ENCODE data around the gene FBXO28.
"Not testable (repeated sequence)": the region's sequence is repeated elsewhere in the genome, so short reads cannot be mapped to it uniquely, and the experiment has no call there.

Gene FBXO28

DNA sequence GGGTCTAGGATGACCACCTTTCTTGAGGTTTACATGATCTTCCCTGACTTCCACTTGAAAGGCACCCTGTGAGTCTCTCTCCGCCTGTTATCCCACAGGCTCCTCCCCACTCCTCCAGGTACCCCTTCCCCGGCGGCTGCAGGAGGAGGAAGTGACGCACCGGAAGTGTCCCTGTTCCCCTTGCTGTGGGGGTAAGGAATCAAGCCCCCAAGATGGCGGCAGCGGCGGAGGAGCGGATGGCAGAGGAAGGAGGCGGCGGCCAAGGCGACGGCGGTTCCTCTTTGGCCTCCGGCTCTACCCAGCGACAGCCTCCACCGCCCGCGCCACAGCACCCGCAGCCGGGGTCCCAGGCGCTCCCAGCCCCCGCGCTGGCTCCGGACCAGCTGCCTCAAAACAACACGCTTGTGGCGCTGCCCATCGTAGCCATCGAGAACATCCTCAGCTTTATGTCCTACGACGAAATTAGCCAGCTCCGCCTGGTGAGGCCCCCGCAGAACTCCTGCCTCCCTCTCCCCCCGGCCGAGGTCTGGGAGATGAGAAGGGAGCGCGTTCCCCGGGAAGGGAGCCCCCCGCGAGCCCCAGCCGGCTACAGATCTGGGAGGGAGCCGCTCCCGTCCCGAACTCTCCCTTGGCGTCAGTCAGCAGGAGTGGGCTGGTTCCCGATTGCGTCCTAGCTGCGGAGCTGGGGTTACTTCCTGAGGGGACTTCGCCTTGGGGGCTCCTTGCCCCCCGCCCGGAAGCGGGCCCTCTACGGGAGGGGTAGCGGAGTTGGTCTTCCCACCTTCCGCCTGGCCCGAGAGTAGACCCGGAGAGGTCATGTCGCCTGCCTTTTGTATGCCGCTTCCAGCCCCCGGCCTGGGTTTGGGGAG lies at the start of gene FBXO28:
Gene FBXO28 (plus strand): TSS at position 194 of the 869 bp plus-strand sequence. CDS start 19 bp downstream, at position 213.
- DNase-seq, result peak; percentile 95

DNA sequence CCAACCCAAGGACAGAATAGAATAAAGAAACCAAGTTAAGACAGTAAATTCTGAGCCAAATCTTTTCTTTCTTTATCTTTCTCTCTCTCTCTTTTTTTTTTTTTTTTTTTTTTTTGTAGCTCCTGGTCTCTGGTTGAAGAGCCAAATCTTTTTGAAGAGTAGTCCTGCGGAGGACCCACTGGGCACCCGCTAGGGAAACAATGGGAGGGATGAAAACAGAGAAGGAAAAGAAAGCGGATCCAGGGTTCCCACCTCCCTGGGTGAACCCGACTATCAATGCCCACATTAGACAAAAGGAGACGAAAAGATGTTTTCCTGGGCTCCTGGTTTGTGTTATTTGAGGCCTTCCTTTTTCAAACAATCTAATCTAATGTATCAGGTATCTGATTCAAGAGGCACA lies 49.8 kb upstream of the FBXO28 start:
- DNase-seq, result no peak

- no peak for DNase-seq
Measured at GRCh38 chr1:224065455-224065854, 48.5 kb upstream of the FBXO28 start.

DNA sequence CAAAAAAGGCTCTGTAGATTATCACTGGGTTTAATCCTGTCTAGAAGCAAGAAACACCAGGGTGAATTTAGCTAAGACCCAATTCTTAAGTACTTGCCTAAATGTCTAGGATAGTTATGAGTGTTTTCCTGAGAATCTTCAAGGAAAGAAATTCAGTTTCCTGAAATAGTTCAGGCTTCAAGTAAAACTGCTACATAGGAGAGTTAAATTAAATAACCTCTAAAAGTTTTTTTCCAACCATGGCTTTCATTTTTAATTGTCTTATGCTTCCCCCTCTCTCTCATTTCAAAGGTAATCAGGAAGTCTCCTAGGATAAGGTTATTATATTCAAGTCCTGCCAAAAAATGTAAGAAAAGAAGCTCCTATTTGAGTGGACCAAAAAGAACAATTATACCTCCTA lies 46.7 kb upstream of the FBXO28 start:
- no peak for DNase-seq

- DNase-seq, result no peak
Measured at GRCh38 chr1:224067621-224068457, 46.1 kb upstream of the FBXO28 start.

- no peak for DNase-seq
Measured at GRCh38 chr1:224068458-224069072, 45.3 kb upstream of the FBXO28 start.

GRCh38 chr1:224069138-224069537 lies 44.8 kb upstream of the FBXO28 start:
- no peak for DNase-seq

DNA sequence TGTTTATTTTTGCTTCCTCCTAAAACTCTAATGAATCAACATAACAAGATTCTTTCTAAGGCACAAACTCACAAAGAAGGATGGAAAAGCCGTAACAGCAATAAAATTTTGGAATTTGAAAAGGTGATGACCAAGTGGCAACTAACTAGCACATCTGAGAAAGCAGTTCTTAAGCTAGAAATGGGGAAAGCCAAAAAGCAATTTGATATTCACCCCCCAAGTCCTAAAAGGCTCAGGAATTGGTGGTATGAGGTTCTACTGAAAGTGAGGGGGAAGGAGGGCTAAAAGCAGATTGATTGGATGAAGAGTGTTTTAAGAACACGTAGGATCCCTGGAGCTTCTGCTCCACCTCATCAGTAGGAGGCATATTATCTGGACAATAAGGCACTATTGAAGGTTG lies 43.4 kb upstream of the FBXO28 start:
- no peak for DNase-seq

GRCh38 chr1:224076407-224076806 lies 37.5 kb upstream of the FBXO28 start:
- no peak for DNase-seq

- DNase-seq, result not testable (repeated sequence)
Measured at GRCh38 chr1:224079644-224080043, 34.3 kb upstream of the FBXO28 start.

DNA sequence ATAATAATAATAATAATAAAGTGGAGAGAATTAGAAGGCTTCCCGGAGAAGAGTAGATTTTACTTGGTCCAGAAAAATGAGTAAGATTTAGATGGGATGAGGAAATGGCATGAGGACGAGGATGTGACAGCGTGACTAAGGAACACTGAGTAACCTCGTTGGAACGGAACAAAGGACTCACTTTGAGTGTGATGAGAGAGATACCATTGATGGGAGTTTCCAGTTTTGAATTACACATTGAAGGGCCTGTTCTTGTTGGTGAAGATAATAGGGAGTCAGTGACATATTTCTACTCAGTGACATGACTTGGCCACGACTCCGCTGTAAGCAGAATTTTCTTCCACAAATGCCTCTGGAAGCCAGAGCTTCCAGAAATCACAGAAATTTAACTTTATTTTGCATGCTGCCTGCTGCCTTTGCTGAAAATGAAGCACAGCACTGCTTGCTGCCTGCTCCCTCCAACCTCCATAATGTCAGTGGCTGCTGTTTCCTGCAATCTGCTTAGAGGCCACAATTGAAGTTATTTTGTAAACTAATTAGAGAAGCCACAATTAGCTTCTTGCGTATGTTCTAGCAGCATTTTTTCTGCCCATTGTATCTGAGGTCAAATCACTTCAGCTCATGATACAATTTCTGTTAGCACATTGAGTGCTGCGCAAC lies 33.7 kb upstream of the FBXO28 start:
- DNase-seq, result no peak

DNA sequence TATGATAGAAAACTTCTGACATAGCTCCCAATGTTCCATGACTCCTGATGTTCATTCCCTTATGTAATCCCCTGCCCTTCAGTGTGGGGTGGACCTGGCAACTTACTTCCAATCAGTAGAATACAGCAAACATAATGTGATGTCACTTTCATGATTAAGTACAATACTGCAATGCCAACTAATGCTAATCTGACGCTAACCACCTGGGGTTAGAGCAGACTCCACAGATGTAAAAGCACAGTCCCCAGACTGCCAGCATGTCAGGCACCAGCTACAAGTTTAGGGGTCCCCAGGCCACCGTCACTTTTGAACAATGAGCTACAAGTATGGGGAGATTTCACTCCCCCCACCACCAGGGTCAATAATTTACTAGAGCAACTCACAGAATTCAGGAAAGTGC lies 32.3 kb upstream of the FBXO28 start:
- DNase-seq, result no peak

- no peak for DNase-seq
Measured at GRCh38 chr1:224082146-224082545, 31.8 kb upstream of the FBXO28 start.

DNA sequence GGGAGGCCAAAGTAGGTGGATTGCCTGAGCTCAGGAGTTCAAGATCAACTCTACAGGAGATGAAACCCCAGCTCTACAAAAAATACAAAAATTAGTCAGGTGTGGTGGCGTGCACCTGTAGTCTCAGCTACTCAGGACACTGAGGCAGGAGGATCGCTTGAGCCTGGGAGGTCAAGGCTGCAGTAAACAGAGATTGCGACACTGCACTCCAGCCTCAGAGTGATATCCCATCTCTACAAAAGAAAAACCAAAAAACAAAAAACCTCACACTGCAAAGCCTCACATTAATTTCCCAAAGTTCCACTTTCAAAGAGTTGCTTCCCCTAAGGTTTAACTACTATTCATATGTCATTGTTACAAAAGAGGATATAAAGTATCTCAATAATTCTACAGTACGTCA lies 29.0 kb upstream of the FBXO28 start:
- DNase-seq, result no peak

DNA sequence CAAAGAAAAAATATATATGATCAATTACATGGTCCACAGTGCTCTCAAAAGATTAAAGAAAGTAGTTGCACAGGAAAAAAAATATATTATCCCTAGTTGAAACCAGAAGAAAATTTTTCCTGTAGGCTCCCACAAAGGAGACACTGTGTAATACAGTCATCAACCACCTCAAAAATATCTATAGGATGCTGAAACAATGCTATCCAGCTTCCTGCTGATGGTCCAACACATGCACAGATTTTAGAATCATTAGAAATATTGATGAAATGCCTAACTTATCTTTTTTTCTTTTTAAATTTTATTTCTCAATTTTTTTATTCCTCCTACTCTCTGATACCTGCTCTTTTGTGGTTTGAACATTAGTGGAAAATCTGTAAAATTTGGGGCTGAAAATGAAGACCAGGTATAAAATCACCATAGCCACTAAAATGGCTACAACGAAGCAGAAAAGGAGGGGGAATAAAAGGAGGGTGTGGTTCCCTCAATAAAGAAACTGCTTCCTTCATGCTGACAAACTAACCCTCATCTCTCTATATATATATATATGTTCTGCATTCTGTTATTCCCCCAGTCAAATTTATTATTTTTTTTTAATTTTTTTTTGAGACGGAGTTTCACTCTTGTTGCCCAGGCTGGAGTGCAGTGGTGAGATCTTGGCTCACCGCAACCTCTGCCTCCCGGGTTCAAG lies 28.3 kb upstream of the FBXO28 start:
- DNase-seq, result no peak

DNA sequence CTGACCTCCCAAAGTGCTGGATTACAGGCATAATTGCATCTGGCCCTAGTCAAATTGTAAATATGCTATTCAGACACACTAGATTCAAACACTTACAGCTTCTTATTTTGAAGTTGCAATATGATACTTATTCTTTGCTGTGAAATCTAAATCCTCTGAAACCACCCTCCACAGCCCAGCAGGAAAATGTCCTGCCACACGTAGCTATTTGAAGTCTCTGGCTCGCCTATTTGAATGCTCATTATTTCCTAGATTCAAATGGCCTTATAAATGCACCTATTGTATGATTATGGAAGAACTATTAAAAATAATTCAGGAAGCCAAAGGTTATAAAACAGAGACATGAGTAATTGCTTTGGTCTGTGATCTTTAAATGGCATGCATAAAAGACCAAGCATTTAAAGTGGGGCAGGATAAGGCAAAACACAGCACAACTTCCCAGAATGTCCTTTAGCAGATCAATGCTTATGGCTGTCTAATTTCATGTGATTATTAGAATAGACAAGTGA lies 26.6 kb upstream of the FBXO28 start:
- peak; percentile 39 for DNase-seq

GRCh38 chr1:224089583-224089982 lies 24.3 kb upstream of the FBXO28 start:
- no peak for DNase-seq

DNA sequence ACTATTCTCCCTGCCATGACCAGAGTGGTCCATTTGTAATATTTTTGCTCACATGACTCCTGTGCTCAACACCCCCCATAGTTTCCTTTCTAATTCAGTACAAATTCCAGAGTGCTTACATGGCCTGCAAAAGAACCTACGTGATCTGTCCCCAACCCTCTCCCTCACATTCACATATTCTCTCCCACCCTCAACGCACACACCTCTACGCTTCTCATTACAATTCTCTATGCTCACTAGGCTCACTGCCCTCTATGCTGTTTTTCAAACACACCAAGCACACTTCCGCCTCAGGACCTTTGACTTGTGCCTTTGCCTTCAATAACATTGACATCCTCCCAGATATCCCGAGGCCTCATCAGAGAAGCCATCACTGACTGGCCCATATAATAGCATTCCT lies 23.8 kb upstream of the FBXO28 start:
- DNase-seq, result no peak

DNA sequence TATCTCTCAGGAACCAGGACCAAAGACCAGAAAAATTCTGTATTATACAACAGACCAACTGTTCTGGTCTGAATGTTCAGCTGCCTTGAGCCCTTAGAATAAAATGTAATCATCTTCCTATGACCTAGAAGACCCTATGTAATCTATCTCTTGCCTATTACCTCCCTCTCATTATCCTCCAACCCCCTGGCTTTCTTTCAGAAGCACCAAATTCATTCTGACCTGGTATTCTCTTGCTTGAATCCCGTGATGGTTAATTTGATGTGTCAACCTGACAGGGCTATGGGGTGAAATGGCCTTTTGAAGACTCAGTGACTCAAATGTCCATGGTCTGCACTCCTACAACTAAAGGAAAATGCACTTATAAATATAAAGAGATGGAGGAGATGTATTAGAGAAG lies 21.8 kb upstream of the FBXO28 start:
- no peak for DNase-seq

GRCh38 chr1:224092601-224093000 lies 21.3 kb upstream of the FBXO28 start:
- DNase-seq, result no peak

DNA sequence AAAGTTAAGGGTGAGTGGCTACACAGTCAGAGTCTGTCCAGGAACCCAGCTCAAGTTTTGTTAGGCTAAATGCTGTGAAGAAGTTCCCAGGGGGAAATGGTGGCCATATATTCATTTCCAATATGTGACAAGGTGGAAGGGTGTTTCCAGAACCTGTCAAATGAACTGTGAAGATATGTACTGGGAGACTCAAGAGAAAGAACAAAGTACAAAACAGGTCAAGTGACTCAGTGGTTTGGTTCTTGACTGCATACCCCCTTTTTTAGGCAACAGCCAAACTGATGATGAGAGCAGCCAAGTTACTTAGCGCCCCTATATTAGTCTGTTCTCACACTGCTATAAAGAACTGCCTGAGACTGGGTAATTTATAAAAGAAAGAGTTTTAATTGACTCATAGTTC lies 18.6 kb upstream of the FBXO28 start:
- no peak for DNase-seq

- DNase-seq, result no peak
Measured at GRCh38 chr1:224095867-224096266, 18.0 kb upstream of the FBXO28 start.

Data from NCI-H2107 (cell line).